ENCODE measurements around the gene ITPR1. TPM values are rescaled to one million over a fixed set of nuclear protein-coding genes. Genes with fewer than 3 reads are reported as not detected.

ITPR1 gene
- polyA plus RNA-seq, 1 experiment, result 1.4 TPM

DNA sequence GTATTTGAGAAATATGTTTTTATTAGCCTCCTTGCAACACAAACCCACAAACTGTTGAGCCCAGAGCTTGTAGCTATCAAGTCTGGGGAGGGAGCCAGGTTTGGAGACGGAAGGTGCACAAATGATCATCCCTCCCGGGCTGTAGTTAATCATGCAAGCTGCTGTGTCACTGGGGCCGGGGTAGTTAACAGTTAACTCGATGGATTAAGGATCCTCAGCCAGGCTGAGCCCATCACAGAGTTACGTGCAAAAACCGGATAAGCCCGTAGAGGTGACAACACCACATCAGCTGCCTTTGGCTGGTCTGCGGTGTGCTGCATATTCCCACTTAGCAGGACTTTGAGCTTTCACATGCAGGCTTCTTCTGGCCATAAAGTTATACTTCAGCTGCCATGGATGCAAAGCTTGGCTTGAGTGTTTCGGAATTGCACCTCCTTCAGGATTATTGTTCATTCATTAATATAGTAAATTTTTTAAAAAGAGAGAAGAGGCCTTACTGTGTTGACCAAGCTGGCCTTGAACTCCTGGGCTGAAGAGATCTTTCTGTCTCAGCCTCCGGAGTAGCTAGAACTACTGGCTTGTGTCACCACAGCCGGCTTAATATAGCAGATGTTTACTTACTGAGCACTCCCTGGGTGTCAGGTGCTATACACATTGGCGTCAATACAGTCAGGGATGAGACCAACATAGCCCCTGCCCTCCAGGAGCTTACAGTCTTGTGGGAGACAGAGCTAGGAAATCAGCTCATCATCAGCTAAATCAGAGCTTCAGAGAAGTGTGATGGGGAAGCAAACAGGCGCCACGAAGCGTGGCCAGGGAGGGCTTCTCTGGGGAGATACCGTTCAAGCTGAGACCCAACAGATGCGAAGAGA, 259.3 kb downstream of the ITPR1 start:
- no peak for DNase-seq (ENCODE audit: low read depth)
- ChIA-PET CTCF (interaction anchor here (1.4 to 1.8 kb wide), 4 partner anchors 12 to 305 kb away, joined by 3 to 9 read pairs (median 5); no protein-coding TSS in a partner anchor), POLR2A (no interaction called here)
- Histone ChIP-seq H3K36me3 (ENCODE audit: control insufficient read depth, insufficient read depth, low read length) (no peaks in the 10 kb centered on the region), H3K27me3 (ENCODE audit: control insufficient read depth, insufficient read depth, low read length) (peaks cover 4% of the 10 kb centered on the region; the same call in 1 of the 2 replicates), H3K4me3 (ENCODE audit: low read depth, low read length) (no peak overlapping the region)
- TF ChIP-seq, protein P1, sequence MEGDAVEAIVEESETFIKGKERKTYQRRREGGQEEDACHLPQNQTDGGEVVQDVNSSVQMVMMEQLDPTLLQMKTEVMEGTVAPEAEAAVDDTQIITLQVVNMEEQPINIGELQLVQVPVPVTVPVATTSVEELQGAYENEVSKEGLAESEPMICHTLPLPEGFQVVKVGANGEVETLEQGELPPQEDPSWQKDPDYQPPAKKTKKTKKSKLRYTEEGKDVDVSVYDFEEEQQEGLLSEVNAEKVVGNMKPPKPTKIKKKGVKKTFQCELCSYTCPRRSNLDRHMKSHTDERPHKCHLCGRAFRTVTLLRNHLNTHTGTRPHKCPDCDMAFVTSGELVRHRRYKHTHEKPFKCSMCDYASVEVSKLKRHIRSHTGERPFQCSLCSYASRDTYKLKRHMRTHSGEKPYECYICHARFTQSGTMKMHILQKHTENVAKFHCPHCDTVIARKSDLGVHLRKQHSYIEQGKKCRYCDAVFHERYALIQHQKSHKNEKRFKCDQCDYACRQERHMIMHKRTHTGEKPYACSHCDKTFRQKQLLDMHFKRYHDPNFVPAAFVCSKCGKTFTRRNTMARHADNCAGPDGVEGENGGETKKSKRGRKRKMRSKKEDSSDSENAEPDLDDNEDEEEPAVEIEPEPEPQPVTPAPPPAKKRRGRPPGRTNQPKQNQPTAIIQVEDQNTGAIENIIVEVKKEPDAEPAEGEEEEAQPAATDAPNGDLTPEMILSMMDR (IDR thresholded peaks at IDR 0.05; ENCODE audit: insufficient read depth, low read depth, low read length), result no peak

DNA sequence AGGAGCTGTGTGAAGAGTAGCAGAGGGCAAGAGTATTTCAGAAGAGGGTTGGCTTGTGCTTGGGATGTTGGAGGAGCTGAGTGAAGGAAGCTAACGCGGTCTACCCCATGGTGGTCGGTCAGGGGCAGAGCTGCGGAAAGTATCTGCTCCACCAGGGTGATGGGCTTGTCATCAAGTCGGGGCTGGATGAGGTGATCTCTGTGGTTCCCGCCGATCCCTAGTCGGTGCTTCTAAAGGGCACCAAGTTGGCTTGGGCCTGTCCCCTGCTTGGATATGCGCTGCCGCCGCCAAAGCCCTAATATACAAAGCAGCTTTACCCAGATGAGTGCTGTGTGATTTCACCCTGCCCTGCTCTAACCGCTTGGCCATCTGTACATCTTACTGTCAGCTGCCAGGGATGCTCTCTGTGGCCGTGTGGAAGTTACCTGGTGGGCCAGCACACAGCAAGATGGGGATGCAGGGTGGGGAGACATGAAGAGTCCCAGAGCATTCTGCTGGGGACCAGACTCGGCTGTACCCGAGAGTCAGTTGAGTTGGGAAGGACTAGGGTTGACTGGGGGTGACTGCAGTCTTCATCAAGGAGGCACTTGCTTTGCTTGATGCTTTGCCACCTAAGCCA, 260.0 kb downstream of the ITPR1 start:
- no peak overlapping the region for H3K4me3 ChIP-seq (ENCODE audit: low read depth, low read length)
- TF ChIP-seq, protein P1 (IDR thresholded peaks at IDR 0.05; ENCODE audit: insufficient read depth, low read depth, low read length), result no peak
- POLR2A ChIA-PET, result no interaction called here
- no peaks in the 10 kb centered on the region for H3K36me3 ChIP-seq (ENCODE audit: control insufficient read depth, insufficient read depth, low read length)
- CTCF ChIA-PET, result interaction anchor here (1.4 to 1.8 kb wide), 4 partner anchors 12 to 305 kb away, joined by 3 to 9 read pairs (median 5); no protein-coding TSS in a partner anchor
- DNase-seq (ENCODE audit: low read depth), result no peak
- H3K27me3 ChIP-seq (ENCODE audit: control insufficient read depth, insufficient read depth, low read length), result peaks cover 4% of the 10 kb centered on the region; the same call in 1 of the 2 replicates

DNA sequence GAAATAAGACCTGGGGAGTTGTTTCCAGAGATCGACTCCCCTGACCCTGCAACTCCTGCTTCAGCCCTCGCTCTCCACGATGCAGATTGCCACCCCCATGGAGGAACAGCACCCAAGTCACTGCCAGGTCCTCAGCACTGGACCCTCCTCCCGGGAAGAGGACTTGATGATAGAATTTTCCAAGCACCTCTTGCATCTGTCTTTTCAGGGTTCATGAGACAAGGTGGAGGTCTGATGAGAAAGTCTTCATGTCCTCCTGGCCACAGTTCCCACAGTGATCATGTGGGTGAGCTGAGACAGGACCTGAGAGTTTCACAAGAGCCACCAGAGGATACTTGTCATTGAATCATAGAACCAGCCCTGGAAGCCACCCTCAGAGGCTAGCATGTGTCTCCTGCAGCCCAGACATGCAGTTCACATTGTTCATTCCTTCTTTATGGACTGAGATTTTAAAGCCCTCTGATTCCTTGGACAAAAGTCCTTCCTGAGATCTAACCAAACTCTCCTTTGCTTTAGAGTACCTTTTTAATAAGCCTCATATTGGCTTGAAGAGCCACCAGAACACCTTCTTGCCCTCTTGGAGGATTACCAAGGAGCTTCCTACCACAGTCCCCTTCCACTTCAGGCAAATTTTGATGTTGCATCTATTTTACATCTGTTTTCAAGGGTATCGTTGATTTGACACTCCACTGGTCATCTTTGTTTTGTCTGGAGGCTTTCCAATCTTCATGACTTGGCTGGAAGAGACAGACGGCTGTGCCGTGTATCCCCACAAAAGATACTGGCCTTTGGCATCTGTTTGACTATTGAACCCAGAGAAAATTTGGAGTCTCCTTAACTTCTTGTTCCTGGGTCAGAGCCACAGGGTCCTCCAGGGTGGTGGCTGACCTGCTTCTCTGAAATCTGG, 261.3 kb downstream of the ITPR1 start:
- Histone ChIP-seq H3K36me3 (ENCODE audit: control insufficient read depth, insufficient read depth, low read length) (no peaks in the 10 kb centered on the region), H3K27me3 (ENCODE audit: control insufficient read depth, insufficient read depth, low read length) (peaks cover 5% of the 10 kb centered on the region; the same call in 1 of the 2 replicates), H3K4me3 (ENCODE audit: low read depth, low read length) (no peak overlapping the region)
- CTCF ChIA-PET, result no interaction called here
- POLR2A ChIA-PET, result no interaction called here
- TF ChIP-seq, protein P1 (IDR thresholded peaks at IDR 0.05; ENCODE audit: insufficient read depth, low read depth, low read length), result no peak
- DNase-seq (ENCODE audit: low read depth), result no peak

DNA sequence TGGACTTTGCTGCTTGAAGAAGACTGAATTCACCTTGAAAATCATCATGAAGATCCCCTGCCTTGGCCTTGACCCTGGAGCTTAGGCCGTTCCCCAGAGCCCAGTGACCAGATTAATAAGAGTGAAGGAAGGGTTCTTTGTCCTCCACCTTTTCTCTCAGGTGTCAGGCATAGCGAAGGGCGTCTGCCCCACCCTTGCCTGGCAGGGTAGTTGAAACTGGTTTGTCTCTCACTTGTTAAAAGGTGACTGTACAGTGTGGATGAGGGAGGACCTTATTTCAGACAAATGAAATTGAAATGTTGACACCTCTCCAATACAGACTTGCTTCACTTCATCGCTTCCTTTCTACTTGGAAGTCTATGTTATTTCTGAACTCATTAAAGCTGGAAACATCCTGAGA, 262.4 kb downstream of the ITPR1 start:
- H3K4me3 ChIP-seq (ENCODE audit: low read depth, low read length), result no peak overlapping the region
- CTCF ChIA-PET, result interaction anchor here (0.9 to 1.1 kb wide), 3 partner anchors 8 to 12 kb away, joined by 3 to 5 read pairs (median 3); no protein-coding TSS in a partner anchor

More for the DNA sequence above, 262.4 kb downstream of the ITPR1 start:
- Histone ChIP-seq H3K27me3 (ENCODE audit: control insufficient read depth, insufficient read depth, low read length) (peaks cover 5% of the 10 kb centered on the region; the same call in 1 of the 2 replicates), H3K36me3 (ENCODE audit: control insufficient read depth, insufficient read depth, low read length) (no peaks in the 10 kb centered on the region)
- no peak for DNase-seq (ENCODE audit: low read depth)
- TF ChIP-seq, protein P1 (IDR thresholded peaks at IDR 0.05; ENCODE audit: insufficient read depth, low read depth, low read length), result no peak
- POLR2A ChIA-PET, result no interaction called here
